COLO668 (cell line): ENCODE results near the gene ZNF782.
A peak's percentile ranks its signal among the peaks of the same experiment; 100 is the strongest.
"Not testable (repeated sequence)": the region's sequence is repeated elsewhere in the genome, so short reads cannot be mapped to it uniquely, and the experiment has no call there.

Experiments used
- DNase-seq: peaks from one replicate; lab custom pipeline; 2025; ENCODE audit not compliant: unreplicated experiment; lab: John Stamatoyannopoulos, UW

Gene ZNF782

GRCh38 chr9:96854651-96855273, 448 bp upstream of the ZNF782 start:
- DNase-seq, result no peak

- no peak for DNase-seq
These were observed 1.6 kb downstream of the ZNF782 start for GRCh38 chr9:96852676-96853075.

GRCh38 chr9:96844040-96844439, 10.3 kb downstream of the ZNF782 start:
- no peak for DNase-seq

- DNase-seq, result no peak
These were observed 35.8 kb downstream of the ZNF782 start for GRCh38 chr9:96818533-96818932.

- DNase-seq, result no peak
These were observed 36.3 kb downstream of the ZNF782 start for GRCh38 chr9:96817973-96818372.

GRCh38 chr9:96813607-96814006, 40.7 kb downstream of the ZNF782 start:
- no peak for DNase-seq

GRCh38 chr9:96798959-96799358, 55.4 kb downstream of the ZNF782 start:
- not testable (repeated sequence) for DNase-seq

GRCh38 chr9:96784021-96784420, 70.3 kb downstream of the ZNF782 start:
- no peak for DNase-seq

- no peak for DNase-seq
These were observed 72.1 kb downstream of the ZNF782 start for GRCh38 chr9:96782235-96782634.

GRCh38 chr9:96781552-96781951, 72.8 kb downstream of the ZNF782 start:
- no peak for DNase-seq

GRCh38 chr9:96779089-96779488, 75.2 kb downstream of the ZNF782 start:
- DNase-seq, result no peak

- peak; percentile 68 for DNase-seq
These were observed 76.9 kb downstream of the ZNF782 start for GRCh38 chr9:96777426-96777864.

- DNase-seq, result no peak
These were observed 83.2 kb downstream of the ZNF782 start for GRCh38 chr9:96771124-96771523.

GRCh38 chr9:96769989-96770388, 84.3 kb downstream of the ZNF782 start:
- DNase-seq, result no peak
